ENCODE results near the gene SSU72.
"Not testable (repeated sequence)": the region's sequence is repeated elsewhere in the genome, so short reads cannot be mapped to it uniquely, and the experiment has no call there.

The SSU72 gene

DNA sequence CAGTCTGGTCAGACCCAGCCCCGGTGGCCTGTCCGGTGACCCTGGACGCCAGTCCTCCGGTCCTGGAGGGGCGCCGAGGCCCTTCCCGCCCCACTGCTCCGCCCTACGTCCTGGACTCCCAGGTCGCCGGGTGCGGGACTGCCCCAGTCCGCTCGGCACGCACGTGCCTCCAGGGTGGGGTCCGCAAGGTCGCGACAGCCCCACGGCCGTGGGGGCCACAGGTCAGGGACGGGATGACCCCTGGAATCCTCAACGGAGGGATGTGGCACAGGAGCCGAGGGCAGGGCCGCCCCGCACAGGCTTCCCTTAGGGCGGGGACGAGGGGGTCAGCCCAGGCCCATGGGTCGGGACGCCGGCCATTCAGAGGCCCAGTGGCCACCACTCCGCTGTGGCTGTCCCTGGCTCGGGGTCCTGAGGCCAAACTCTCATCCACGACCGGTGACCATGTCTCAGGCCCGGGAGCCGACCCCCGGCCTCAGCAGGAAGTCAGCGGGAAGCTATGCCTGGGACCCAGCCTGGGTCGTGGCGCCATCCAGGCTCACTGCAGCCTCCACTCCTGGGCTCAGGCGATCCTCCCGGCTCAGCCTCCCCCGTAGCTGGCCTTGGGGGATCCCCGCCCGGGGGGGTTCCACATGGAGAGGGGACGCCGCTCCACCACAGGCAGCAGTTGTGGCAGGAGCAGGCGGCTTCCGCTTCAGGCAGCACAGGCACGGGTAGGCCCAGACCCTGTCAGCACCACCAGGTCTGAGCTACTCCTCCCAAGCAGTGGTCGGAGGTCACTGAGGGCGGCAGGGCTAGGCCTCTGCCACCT lies 33.6 kb downstream of the SSU72 start:
- DNase-seq (ENCODE audit: low read depth in 2 of 2): no peak

DNA sequence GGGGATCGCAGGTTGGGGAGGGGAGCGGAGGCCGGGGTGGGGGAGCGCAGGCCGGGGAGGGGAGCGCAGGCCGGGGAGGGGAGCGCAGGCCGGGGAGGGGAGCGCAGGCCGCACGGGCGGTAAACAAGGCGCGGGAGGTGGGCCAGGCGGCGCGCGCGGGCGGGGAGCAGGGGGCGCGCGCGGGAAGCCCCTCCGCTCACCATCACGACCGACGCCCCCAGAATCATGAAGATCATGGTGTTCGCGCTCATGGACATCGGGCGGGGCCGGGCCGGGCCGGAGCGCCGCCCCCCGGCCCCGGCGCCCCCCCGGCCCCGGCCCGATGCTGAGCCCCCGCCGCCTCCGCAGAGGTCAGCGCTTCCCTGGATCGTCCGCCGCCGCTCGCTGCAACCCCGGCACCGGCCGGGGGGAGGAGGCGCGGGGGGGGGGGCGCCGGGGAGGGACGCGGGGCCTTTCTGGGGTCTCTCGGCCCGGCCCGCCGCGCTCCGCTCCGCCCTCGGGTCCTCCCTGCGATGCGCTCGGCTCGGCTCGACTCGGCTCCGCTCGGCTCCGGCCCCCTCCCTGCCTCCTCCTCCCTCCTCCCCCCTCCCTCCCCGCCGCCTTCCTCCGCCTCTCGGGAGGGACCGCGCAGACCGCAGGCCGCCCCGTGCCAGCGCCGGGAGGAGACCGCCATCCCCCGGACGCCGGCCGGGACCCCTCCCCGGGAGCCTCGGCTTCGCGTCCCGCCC lies 34.4 kb downstream of the SSU72 start, which contains the start of gene TMEM240:
Gene TMEM240, minus strand, starts transcription at position 535 of the 728 bp plus-strand sequence. Its CDS starts 278 bp downstream, at position 257.
- DNase-seq (ENCODE audit: low read depth in 2 of 2): peak; percentile 41 to 45

DNA sequence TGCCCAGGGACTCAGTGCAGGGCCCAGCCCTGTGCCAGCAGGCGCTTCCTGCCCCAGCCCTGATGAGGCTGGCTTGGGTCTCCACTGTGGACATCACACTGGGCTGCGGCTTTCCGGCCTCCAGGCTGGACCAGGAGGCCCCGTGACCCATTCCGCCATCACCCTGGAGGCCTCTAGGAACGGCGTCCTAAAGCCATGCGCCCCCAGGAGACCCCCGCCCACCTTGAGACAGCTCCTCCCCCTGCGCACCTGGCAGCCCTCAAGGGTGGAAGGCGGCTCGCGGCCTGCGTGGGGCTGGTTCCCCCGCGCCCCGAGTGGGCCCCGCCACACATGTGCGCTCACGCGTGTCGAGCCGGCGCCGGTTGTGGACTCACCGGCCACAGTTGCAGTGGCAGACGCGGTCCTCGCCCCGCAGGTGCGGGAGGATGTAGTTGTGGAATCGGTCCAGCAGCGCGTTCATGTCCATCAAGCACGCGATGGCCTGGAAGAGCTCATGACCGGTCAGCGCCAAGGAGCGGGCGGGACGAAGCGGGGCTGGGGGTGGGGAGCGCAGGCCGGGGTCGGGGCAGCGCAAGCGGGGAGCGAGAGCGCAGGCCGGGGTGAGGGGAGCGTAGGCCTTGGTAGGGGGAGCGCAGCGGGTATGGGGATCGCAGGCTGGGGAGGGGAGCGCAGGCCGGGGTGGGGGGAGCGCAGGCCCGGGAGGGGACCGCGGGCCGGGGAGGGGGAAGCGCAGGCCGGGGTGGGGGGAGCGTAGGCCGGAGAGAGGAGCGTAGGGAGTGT lies 35.2 kb downstream of the SSU72 start:
- no peak for DNase-seq (ENCODE audit: low read depth in 2 of 2)

DNA sequence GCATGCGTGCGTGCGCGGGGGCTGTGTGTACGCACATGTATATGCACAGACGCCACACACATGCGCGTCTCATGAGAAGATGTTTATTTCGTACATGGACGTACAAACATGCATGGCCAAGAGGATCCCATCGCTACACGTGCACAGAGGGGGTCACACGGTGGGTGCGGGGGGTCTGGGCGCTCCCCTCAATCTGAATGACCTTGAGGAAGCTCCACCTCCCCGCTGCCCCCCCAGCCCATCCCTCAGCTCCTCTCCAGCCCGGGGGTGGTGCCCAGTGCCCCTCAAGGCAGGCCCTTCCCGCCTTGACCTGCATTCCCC lies 35.7 kb downstream of the SSU72 start:
- DNase-seq (ENCODE audit: low read depth in 2 of 2): no peak

DNA sequence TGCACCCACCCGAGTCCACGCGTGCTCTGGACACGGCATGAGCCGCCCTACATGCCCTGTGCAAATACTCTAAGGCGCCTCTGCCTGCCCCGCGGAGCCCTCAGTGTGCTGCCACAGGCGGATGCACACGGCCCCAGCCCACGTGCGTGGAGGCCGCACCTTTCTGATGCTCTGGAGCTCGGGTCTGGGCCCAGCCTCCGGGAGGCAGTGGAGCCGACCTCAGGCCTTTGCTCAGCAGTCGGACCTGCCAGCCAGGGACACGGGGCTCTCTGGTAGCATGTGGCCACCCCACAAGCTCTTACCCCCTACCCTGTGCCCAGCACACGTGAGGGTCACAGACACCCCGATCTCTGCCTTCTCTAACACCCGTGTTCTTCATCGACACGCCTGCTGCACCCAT lies 36.3 kb downstream of the SSU72 start:
- no peak for DNase-seq (ENCODE audit: low read depth in 2 of 2)

DNA sequence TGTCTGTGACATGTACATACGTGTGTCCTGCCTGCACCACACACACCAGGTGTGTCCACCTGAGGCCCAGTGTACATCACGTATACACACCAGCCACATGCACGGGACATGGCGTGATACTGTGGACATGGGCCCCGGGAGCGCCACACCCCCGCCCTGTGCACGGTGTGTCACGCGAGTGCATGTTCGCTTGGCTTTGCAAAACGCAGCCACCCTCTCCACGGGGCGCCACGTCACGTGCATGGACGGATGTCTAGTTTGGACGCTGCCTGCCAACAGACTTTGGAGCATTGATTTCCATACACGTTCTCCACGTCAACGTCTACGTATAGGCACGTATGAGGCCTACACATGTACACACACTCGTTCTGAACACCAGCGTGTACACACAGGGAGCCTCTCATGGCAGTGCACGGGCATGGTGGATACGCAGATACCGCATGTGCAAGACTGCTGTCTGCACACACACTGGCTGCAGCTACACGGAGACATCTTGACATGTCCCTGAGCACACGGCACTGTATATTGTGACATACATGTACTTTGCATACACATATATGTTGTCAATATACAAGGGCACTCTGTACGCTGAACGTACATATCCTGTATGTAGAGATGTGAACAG lies 36.9 kb downstream of the SSU72 start:
- no peak for DNase-seq (ENCODE audit: low read depth in 2 of 2)

DNA sequence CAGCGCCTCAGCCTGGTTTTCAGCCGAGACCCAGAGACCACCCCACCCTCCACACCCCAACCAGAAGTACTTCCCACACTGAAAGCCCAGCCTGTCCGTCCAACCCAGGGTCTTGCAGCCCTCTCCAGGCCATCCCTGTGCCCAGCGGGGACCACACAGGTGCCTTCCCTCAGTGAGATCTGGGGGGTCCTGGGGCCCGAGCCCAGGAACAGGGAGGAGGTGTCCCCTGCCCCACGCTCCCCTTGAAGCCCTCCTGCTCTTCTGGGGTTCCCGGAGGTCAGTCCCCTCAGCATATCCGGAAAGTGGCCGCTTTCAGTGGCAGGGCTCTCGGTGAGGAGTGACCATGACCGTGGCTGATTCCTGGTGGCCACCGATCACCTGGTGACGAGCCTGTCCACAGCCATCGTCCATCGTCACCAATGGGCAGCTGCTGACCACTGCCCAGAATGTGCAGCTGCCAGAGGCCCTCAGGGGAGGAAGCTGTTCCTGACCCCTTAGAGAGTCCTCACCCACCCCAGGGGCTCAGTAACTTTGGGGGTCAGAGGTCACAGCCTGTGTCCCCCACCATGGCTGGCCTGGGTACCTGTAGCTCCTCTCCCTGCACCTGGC lies 37.6 kb downstream of the SSU72 start:
- DNase-seq (ENCODE audit: low read depth in 2 of 2): no peak

DNA sequence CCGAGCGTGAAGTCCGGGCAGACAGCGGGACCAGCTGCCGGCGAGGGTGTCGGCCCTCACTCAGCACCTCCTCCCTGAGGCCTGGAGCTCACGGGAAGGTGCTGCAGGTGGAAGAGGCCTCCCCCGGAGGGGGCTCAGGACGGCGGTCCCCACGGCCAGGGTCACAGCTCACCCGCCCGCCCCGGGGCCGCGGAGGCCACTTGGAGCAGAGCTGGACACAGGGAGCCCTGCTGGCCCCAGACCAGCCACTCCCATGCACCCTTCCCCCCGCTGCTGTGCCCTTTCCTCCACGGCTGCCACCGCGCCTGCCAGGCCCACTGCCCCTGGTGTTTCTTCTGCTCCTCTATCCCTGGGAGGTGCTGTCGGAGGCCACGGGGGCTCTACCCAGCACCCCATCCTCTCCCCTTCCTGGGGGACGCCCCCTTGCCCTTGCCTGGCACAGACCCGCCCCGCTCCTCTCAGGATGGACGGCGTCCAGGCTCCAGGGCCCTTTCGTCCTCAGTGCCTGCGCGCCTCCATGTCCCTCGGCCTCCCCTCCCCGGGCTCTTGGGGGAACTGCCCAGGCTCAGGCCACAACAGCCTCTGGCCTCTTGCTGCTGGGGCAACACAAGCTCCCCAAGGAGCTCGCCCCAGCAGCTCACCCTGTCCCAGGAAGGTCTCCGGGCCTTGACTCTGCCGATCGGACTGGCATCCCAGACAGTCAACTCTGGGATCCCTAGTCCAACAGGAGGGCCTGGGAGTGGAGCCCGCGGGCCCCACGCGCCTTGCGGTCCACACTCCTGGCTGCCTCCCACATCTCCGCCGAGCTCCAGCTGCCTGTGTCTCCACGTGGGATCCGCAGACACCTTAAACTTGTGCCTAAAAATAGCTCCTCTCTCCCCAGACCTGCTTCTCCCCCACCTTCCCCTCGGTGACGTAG lies 38.4 kb downstream of the SSU72 start:
- no peak for DNase-seq (ENCODE audit: low read depth in 2 of 2)

DNA sequence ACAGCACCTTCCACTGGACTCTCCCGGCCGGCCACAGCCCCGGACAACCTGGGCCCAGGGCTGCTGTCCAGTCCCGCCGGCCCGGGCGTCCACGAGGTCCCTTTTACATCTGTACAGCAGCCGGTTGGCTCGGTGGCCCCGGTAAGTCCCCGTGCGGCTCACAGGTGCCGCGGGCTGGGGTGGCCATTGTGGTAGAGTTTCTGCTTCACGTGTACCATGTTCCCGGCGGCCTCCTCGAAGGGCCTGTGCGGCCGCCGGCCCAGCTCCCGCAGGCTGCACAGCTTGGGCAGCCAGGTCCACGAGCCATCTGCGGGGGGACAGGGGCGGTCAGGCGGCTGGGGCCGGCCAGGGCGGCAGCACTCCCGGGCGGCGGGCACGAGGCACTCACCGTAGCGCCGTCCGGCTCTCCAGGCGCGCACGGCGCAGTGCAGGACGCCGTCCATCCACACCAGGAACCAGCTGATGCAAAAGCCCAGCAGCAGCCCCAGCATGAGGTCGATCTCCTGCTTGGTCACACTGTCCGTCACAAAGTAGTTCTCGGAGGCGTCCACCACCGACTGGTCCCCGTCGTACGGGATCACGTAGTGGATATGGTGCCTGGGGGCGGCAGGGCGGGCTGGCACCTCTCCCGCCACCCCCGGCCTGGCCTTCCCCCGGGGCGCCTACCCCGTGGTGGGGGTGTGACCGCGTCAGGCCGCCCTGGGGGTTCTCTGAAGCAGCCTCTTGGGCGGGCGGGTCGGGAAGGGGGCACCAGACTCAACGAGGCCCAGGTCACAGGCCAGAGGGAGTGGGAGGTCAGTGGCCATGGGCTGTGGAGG lies 39.3 kb downstream of the SSU72 start:
- no peak for DNase-seq (ENCODE audit: low read depth in 2 of 2)

DNA sequence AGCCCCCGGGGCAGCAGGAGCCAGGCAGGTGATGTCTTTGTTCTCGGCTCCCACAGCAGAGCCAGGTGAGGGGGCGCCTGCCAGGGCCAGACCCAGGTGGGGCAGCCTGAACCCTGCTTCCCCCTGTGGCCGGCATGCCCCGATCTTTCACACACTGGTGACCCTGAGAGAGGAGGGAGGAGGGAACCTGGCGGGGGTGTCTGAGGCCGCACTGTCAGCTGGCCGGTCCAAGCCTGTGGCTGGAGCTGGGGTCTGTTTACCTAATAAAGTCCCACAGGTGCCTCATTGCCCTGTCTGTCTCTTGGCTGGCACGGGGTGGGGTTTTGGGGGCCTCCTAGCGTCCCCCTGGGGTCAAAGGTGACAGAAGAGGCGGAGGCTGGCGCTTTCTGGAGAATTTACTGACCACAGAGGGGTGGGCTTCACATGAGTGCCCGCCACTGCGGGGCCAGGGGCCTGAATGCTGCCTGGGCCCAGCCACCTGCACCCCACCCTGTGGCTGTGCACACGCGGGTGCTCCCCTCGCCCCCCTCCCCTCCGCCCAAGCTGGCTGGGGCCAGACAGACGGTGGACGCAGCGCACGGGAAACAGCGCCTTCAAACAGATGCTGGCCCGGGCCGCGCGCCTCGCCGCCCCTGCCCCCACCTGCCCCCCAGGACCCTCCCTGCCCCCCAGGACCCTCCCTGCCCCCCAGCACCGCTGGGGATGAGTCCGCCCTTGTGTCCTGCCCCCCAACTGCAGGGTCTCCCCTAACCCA lies 40.1 kb downstream of the SSU72 start:
- no peak for DNase-seq (ENCODE audit: low read depth in 2 of 2)

DNA sequence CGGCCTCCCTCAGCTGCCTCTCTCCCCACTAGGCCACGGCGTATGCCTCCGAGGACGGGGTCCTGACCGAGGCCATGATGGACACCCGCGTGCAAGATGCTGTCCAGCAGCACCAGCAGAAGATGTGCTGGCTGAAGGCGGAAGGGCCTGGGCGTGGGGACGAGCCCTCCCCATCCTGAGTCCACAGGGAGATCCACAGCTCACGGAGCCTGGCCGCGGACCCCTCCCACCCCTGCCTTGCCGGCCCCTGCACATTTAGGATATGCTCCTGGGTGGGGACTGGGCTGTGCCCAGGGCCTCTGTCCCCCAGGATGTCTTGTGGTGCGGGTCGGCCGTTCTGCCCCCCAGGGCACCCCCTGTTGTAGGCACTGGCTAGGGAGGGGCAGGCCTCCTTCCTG lies 40.8 kb downstream of the SSU72 start:
- not testable (repeated sequence) for DNase-seq (ENCODE audit: low read depth in 2 of 2)

DNA sequence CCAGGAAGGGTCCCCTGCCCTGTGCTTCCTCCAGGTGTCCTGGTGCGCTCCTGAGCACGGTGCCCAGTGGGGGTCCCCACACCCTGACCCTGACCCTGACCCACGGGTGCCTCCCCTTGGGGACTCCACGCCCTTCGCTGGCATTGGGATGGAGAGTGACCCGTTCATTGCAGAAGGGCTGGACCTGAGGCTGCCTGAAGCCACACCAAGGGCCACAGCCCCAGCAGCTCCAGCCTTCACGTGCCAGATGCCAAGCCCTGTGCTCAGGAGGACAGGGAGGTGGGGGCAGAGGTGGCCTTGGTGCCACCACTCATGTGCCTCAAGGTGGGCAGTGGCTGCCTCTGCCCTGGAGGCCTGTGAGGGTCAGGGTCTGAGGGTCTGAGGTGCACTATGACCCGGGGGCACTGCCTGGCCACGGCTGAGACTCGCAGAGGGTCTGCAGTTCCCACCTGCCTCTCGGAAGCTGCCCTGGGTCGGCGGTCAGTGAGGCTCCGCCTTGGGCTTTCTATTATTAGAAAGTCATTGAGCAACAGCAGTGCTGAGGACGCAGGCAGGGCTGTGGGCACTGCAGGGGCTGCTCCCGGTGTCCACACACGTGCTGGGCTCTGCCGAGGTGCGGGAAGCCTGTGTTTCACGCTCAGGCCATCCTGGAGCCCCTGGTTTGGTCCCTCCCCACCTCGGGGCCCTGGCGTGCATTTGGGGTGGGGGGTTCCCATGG lies 41.3 kb downstream of the SSU72 start:
- DNase-seq (ENCODE audit: low read depth in 2 of 2): not testable (repeated sequence)

DNA sequence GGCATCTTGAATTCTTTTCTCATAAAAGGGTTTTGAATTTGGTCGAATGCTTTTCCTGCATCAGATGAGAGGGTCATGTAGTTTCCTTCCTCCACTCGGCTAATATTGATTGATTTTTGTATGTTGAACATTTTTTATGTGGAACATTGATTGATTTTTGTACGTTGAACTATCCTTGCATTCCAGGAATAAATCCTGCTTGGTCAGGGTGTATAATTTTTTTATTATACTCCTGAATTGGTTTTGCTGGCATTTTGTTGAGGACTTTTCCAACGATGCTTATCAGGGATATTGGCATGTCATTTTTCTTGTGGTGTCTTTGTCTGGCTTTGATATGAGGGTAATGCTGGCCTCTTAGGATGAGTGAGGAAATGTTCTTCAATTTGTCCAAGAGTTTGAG lies 42.7 kb downstream of the SSU72 start:
- DNase-seq (ENCODE audit: low read depth in 2 of 2): no peak

DNA sequence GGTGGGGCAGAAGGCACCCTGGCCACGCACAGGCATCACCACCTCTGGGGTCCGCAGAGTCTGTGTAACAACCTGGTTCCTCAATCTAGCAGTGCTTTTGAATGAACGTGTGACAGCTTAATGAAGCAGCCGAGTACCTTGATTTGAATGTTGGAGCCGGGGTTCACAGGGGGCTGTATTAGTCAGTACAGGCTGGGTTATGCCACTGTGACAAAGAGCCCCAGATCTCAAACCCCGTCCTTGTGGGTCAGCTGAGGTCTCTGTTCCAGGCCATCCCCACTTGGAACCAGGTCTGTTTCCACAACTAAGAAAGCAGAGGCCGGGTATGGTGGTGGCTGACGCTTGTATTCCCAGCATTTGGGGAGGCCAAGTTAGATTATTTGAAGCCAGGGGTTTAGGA lies 44.7 kb downstream of the SSU72 start:
- DNase-seq (ENCODE audit: low read depth in 2 of 2): no peak

DNA sequence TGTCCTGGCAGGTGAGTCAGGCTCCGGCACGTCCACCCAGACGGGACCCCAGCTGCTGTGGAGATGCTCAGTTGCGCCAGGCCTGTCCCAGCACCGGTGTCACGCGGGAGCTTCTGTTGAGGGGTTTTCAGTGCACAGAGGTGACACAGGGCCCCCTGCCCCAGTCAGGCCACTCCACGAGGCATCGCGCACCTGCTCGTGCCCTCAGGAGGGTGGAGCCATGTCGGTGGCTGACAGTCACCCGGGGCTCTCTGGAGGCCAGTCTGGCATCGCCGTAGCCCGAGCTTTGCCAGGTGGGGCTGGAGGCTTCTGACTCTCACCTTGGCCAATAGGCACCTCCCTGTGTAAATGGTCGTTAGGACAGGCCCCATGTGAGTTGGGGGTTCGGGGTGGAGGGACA lies 45.3 kb downstream of the SSU72 start:
- DNase-seq (ENCODE audit: low read depth in 2 of 2): no peak

DNA sequence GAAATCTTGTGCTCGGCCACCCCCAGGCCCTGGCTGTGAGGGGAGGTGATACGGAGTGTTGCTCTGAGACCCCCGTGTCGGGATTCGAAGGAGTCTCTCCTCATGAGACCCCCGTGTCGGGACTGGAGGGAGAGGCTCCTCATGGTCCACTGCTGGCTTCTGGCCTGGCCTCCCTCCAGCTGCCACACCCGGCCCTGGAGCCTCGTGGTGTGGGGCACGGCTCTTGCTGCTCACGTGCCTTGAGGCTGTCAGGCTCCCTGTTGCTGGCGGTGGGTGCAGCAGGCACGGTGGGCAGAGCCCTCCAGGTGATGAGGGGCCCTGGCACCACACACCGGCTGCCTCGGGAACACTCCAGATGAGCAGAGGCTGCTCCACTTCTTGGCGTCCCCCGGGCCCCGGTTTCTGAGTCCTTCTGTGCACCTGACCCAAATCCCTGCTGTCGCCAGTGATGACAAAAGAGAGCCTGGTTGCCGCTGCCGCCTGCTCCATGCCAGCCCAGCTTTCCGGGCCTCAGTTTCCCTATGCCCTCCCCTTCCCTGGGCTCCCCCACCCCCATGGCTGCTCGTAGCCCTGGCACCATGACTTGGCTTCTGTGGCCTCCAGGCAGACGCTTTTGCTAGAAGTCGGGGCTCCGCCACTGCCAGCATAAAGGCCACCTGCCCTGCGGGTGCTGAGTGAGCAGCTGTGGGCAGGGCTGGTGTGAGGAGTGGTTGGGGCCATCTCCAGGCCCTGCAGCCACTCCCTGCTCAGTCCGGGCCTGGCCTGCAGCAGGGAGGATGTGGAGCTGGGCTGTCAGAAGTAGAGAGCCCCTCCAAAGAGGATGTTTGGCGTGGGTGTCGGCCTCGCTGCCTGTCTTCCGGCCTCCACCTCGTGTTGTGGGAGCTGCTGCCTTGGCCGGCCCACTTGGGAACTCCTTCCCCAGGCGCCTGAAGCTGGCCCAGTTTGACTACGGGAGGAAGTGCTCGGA lies 46.1 kb downstream of the SSU72 start:
- DNase-seq (ENCODE audit: low read depth in 2 of 2): no peak
